ENCODE data around the gene CGN. TPM values are rescaled to one million over a fixed set of nuclear protein-coding genes. Genes with fewer than 3 reads are reported as not detected.

CGN gene
- total RNA-seq, 3 donors from 2014 or later = 0.68 to 1.0 (median 0.94) TPM

DNA sequence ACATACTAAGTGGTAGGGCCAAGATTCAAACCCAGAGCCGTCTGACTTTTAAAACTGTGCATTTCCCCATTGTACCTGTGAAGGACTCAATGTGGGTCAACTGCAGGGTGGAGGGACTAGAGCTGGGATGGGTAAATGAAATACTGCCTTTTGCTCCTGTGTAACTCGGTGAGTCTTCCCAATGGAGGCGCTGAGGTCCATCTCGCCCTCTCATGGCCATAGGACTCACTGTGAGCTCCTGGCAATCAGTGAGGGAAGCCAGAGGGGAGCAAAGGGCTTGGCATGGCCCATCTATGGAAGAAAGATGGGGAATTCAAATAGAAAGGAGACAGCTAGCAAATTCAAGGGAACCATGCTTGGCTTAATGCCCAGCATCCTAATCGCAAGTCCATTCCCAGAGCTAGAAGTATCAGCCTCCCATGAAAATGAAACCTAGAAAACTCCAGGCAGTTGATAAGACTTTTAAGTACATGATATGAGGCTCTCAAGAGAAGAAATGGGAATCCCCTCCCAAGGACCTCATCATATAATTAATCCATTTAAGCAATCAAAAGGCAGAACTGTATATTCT, 25.4 kb upstream of the CGN start:
- Mint-ChIP-seq H3K4me3 (no peak overlapping the region), H3K9me3 (no peaks in the 10 kb centered on the region), H3K4me1 (ENCODE audit: low read depth) (no peaks in the 10 kb centered on the region), H3K36me3 (ENCODE audit: insufficient read depth) (no peaks in the 10 kb centered on the region), H3K27me3 (ENCODE audit: low read depth) (no peaks in the 10 kb centered on the region)
- ATAC-seq (no peak), DNase-seq (no peak)

DNA sequence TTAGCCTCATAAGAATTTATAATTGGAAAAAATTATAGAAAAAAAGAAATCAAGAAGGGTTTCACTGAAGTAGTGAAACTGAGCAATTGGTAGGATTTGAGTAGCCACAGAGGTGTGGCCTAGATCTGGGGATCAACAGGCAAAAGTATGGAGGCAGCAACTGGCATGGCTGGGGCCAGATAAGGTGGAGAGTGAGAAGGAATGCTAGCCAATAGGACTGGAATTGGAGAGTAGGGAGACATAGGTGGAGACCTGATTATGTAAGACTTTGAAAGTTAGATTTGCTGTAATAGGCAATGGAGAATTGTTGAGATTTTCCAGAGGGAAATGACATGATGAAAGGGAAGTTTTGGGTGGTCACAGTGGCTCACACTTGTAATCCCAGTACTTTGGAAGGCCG, 24.6 kb upstream of the CGN start:
- DNase-seq (no peak), ATAC-seq (no peak)
- H3K36me3 Mint-ChIP-seq (ENCODE audit: insufficient read depth) = no peaks in the 10 kb centered on the region
- H3K9me3 Mint-ChIP-seq = no peaks in the 10 kb centered on the region
- H3K4me3 Mint-ChIP-seq = no peak overlapping the region
- H3K27me3 Mint-ChIP-seq (ENCODE audit: low read depth) = no peaks in the 10 kb centered on the region
- H3K4me1 Mint-ChIP-seq (ENCODE audit: low read depth) = no peaks in the 10 kb centered on the region

DNA sequence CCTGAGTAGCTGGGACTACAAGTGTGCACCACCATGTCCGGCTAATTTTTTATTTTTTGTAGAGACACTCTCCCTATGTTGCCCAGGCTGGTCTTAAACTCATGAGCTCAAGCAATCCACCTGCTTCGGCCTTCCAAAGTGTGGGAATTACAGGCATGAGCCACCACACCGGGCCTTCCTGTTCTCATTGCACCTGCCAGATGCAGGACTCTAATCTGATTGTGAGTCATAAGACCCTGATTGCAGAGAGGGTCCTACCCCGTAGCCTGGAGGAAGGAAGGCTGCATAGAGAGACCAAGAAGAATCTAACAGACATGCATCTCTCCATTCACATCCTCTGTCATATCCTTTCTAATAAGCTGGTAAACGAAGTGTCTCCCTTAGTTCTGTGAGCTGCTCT, 19.5 kb upstream of the CGN start:
- ATAC-seq (no peak), DNase-seq (no peak)
- Mint-ChIP-seq H3K27me3 (ENCODE audit: low read depth) (no peaks in the 10 kb centered on the region), H3K36me3 (ENCODE audit: insufficient read depth) (no peaks in the 10 kb centered on the region), H3K4me3 (no peak overlapping the region), H3K9me3 (no peaks in the 10 kb centered on the region), H3K4me1 (ENCODE audit: low read depth) (peaks cover 8% of the 10 kb centered on the region)

DNA sequence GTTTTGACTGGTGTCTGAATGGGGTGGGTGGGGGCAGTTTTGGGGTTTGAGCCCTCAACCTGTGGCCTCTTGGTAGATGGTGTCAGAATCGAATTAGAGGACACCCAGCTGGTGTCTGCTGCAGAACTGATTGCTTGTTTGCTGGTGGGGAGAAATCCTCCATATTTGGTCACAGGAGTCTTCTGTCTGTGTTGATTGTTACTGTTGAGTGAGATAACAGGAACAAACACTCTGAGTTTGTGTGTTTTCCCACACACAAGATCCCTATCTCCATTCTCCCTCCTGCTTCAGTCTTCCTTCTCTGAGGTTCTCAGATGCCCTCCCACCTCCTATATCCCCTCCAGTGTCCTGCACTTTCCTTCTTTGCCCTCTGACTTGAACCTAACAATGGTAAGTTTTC, 19.1 kb upstream of the CGN start:
- Mint-ChIP-seq H3K9me3 (no peaks in the 10 kb centered on the region), H3K36me3 (ENCODE audit: insufficient read depth) (no peaks in the 10 kb centered on the region), H3K27me3 (ENCODE audit: low read depth) (no peaks in the 10 kb centered on the region), H3K4me1 (ENCODE audit: low read depth) (peaks cover 8% of the 10 kb centered on the region), H3K4me3 (no peak overlapping the region)
- DNase-seq (no peak), ATAC-seq (no peak)

DNA sequence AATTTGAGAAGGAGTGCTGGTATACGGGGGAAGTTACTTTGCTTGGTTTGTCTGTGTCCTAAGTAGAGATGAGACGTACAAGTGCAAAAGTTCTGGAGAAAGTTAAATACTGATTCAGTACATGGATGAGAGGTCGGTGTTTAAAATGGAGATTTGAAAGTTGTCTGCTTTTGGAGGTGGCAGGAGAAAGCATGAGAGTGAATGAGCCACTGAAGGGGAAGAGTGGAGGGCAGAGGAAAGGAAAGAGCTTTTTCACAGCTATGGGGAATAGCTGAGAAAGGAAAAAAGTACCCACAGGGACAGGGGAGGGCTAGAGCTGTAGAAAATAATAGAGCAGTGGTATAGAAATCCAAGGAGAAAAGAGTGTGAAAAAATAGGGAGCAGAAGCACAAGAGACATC, 18.1 kb upstream of the CGN start:
- Mint-ChIP-seq H3K27me3 (ENCODE audit: low read depth) (no peaks in the 10 kb centered on the region), H3K9me3 (no peaks in the 10 kb centered on the region), H3K36me3 (ENCODE audit: insufficient read depth) (no peaks in the 10 kb centered on the region), H3K4me1 (ENCODE audit: low read depth) (peaks cover 8% of the 10 kb centered on the region), H3K4me3 (no peak overlapping the region)
- no peak for DNase-seq
- no peak for ATAC-seq

DNA sequence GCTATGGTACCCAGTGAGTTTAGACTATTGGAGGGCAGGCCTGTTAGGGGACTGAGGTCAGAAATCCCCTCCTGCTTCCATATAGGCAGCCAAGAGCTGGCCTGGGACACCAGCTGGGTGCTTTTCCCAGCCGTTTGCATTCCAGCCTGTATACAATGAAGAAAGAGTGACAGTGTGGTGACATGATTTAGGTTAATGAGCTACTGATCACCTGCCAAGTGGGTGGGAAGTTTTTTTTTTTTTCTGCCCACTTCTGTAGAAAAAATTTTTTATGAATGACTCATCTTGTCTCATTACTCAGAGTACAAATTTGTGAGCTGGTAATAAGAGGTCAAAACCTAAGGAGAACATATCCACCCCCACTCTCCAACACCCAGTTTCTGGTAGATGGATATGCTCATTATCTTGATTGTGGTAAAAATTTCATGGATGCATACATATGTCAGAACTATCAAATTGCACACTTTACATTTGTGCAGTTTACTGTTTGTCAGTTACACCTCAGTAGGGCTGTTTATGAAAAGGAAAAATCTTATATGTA, 16.4 kb upstream of the CGN start:
- Mint-ChIP-seq H3K27me3 (ENCODE audit: low read depth) (no peaks in the 10 kb centered on the region), H3K9me3 (no peaks in the 10 kb centered on the region), H3K4me1 (ENCODE audit: low read depth) (peaks cover 8% of the 10 kb centered on the region), H3K4me3 (no peak overlapping the region), H3K36me3 (ENCODE audit: insufficient read depth) (no peaks in the 10 kb centered on the region)
- DNase-seq (no peak), ATAC-seq (peak; percentile 85 to 88)

DNA sequence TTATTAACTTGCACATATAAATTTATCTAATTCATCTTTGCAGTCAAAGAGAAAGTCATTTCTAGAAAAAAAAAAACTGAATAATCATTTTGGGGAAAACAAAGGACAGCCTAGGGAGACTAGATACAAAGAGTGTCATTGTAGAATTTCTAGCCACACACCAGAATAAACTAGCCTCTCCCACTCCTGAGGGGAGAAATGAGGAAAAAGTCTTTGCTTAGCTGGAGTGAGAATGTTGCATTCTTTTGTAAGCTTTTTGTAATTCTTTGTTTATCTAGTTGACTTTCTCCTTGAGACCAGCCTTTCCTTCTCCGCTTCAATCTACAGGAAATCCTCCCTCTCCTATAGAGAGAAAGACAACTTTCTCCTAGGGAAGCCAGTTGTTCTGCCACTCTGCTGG, 15.9 kb upstream of the CGN start:
- peaks cover 8% of the 10 kb centered on the region for H3K4me1 Mint-ChIP-seq (ENCODE audit: low read depth)
- DNase-seq (no peak), ATAC-seq (no peak)
- H3K27me3 Mint-ChIP-seq (ENCODE audit: low read depth) = no peaks in the 10 kb centered on the region
- H3K4me3 Mint-ChIP-seq = no peak overlapping the region
- H3K36me3 Mint-ChIP-seq (ENCODE audit: insufficient read depth) = no peaks in the 10 kb centered on the region
- H3K9me3 Mint-ChIP-seq = no peaks in the 10 kb centered on the region

DNA sequence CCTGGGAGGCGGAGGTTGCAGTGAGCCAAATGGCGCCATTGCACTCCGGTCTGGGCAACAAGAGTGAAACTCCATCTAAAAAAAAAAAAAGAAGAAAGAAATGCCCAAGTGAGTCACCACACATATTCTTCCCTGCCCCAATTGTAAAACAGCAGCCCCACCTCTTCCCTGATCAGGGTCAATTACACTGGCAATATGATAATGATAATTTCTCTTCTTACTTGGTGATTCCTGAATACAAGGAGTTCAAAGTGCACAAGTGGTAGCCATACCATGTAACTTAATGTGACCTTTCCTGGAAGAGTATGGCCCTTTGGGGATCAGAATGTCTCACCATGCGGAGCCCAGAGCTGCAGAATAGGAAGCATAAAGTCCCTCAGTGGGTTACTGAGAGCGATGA, 11.8 kb upstream of the CGN start:
- no peak overlapping the region for H3K4me3 Mint-ChIP-seq
- no peaks in the 10 kb centered on the region for H3K27me3 Mint-ChIP-seq (ENCODE audit: low read depth)
- no peaks in the 10 kb centered on the region for H3K9me3 Mint-ChIP-seq
- no peaks in the 10 kb centered on the region for H3K36me3 Mint-ChIP-seq (ENCODE audit: insufficient read depth)
- H3K4me1 Mint-ChIP-seq (ENCODE audit: low read depth) = peaks cover 8% of the 10 kb centered on the region
- DNase-seq (no peak), ATAC-seq (no peak)

DNA sequence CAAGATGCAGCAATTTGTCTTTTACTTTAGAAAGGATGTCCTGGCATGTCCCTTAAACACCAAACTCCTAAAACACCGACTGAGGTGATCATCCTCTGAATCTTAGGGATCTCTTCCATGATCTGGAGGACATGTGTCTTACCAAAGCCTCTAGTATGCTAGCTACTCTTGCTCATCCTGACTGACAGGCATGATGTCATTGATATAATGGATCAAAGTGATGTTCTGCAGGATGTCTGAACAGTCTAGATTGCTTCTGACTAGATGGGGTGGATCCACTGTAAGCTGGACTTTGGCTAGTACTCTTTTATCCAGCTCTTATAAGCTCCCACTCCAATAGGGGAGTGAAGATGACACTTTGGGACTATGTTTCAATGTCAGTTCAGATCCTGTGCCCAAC, 11.3 kb upstream of the CGN start:
- Mint-ChIP-seq H3K36me3 (ENCODE audit: insufficient read depth) (no peaks in the 10 kb centered on the region), H3K9me3 (no peaks in the 10 kb centered on the region)

DNA sequence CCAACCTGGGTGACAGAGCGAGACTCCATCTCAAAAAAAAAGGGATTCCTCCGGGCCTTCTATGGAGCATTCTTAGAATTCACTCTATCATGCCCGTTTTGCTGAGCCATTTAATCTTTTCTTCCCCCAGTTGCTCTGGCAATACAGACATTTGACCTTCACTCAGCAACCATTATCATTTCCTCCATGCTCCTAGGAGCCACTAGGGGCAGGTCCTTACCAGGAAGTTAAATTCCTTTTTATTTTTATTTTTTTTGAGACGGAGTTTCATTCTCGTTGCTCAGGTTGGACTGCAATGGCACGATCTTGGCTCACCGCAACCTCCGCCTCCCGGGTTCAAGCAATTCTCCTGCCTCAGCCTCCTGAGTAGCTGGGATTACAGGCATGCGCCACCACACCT, 9.7 kb upstream of the CGN start:
- Mint-ChIP-seq H3K4me1 (ENCODE audit: low read depth) (no peaks in the 10 kb centered on the region), H3K27me3 (ENCODE audit: low read depth) (no peaks in the 10 kb centered on the region), H3K36me3 (ENCODE audit: insufficient read depth) (no peaks in the 10 kb centered on the region), H3K9me3 (no peaks in the 10 kb centered on the region), H3K4me3 (no peak overlapping the region)
- DNase-seq (no peak), ATAC-seq (no peak)

More for the DNA sequence above, 11.3 kb upstream of the CGN start:
- ATAC-seq (no peak), DNase-seq (no peak)
- Mint-ChIP-seq H3K4me3 (no peak overlapping the region), H3K4me1 (ENCODE audit: low read depth) (peaks cover 5% of the 10 kb centered on the region), H3K27me3 (ENCODE audit: low read depth) (no peaks in the 10 kb centered on the region)

DNA sequence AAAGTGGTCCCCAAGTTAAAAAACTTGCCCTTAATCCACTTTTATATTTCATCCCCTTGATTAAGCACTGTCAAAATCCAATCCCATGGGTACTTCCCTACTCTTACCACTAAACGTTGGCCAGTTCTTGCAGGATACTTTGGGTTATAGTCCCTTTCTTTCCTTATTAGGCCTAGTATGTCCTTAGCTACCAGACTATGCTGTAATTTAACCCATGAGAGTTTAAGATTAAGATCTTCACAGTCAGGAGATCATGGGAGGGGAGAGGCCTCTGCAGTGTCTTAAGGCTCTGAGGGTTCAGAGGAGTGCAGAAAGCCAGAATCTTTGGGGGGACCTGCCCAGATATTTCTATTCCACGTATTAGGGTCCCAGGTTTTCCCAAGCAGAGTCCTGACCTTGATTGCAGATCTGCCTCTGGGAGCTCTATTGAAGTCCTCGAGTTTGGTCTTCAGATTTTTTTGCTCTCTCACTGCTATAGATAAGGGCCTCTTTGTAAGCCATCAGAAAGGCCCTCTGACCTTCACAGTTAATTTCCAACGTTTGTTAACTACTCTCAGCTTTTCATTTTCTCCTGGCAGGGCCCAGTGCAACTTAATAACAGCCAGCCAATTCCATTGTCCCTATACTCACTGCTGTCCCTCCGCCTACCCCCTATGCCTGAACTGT, 9.0 kb upstream of the CGN start:
- DNase-seq (no peak), ATAC-seq (no peak)
- Mint-ChIP-seq H3K9me3 (no peaks in the 10 kb centered on the region), H3K4me1 (ENCODE audit: low read depth) (no peaks in the 10 kb centered on the region), H3K27me3 (ENCODE audit: low read depth) (no peaks in the 10 kb centered on the region), H3K4me3 (no peak overlapping the region), H3K36me3 (ENCODE audit: insufficient read depth) (no peaks in the 10 kb centered on the region)

DNA sequence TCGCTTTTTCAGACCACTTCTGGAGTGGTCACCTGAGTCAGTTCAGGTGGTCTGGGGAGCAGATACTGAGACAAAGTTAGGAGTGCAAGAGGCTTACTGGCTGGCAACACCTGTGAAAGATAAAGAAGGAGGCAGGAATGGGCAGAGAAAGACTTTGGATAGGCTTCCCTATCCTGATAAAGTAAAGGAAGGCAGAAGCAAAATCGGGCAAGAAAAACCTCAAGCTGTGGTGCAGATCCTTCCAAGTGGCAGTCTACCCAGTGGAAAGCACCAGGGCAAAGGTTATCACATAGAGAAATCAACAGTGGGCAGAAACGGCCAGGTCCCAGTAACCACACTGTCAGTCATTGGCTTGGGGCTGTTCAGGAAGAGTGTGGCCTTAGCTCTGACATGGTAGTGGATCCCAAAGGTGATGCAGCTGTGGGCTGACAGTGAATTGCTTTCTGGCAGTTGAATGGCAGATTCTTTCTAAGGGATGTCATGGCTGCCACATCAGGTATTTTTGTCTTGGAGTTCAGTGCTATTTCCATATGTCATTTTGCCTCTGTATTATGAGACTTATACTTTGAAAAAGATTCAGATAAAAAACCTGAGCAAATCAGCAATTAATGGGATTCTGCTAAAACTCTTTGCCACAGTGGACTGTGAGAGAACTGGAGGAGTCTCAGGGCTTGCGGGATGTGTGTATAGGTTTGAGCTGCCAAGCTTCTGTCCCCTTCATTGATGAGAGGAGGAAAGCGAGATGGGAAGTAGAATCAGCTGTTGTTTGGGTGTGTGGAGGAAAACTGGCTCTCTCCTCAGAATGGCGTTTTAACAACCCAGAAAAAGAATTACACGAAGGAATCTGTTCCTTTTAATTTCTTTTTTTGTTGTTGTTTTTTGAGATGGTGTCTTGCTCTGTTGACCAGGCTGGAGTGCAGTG, 8.1 kb upstream of the CGN start:
- DNase-seq (no peak), ATAC-seq (no peak)
- no peak overlapping the region for H3K4me3 Mint-ChIP-seq
- H3K4me1 Mint-ChIP-seq (ENCODE audit: low read depth) = no peaks in the 10 kb centered on the region
- no peaks in the 10 kb centered on the region for H3K27me3 Mint-ChIP-seq (ENCODE audit: low read depth)
- H3K9me3 Mint-ChIP-seq = no peaks in the 10 kb centered on the region
- no peaks in the 10 kb centered on the region for H3K36me3 Mint-ChIP-seq (ENCODE audit: insufficient read depth)

DNA sequence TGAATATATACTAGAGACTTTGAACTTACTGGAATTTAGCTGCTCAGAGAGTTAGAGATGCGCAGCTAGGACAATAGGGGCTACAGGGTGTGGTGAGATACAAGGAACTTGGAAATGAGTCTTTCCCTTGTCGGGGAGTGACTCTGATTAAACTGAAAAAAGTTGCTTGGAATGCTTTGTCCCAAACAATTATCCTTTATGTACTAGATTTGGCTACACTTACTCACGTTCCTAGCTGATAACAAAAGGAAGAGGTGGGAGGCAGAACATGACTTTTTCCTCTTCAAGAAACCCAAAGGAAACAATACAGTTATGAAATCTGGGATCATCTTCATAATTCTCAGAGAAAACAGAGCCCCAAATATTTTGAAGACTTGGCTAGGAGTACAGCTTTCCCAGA, 6.9 kb upstream of the CGN start:
- Mint-ChIP-seq H3K27me3 (ENCODE audit: low read depth) (no peaks in the 10 kb centered on the region), H3K36me3 (ENCODE audit: insufficient read depth) (no peaks in the 10 kb centered on the region), H3K4me3 (no peak overlapping the region), H3K4me1 (ENCODE audit: low read depth) (no peaks in the 10 kb centered on the region), H3K9me3 (no peaks in the 10 kb centered on the region)
- DNase-seq (no peak), ATAC-seq (no peak)

DNA sequence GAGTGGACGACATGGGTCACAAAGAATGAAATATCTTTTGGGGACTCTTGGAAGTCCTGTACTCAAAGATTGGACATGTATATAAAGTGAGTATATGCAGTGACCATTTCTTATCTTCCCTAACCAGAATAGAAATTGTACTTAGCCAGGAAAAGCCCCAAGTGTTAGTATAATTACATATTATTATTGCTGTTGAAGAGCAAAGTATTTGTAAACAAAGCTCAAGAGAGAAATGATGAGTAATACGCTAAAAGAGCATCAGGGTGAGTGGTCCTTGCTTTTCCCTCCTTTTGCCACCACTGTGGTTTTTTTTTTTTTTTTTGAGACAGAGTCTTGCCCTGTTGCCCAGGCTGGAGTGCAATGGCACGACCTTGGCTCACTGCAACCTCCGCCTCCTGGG, 6.4 kb upstream of the CGN start:
- H3K27me3 Mint-ChIP-seq (ENCODE audit: low read depth) = no peaks in the 10 kb centered on the region
- no peak overlapping the region for H3K4me3 Mint-ChIP-seq

DNA sequence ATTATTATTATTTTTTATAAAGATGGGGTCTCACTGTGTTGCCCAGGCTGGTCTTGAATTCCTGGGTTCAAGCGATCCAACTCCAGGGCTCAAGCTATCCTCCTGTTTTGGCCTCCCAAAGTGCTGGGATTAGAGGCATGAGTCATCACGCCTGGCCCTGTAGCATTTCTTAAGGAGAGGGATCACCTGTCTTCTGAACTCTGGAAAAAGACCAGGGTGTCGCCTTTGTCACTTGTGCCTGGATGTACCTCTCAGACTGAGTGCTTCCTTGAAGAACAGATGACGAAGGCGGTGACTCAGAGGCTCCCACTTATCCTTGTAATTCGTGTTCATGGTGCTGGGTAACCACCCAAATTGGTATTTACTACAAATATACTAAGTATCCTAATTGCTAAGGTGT, 2.4 kb upstream of the CGN start:
- peaks cover 1% of the 10 kb centered on the region for H3K27me3 Mint-ChIP-seq (ENCODE audit: low read depth)
- no peaks in the 10 kb centered on the region for H3K36me3 Mint-ChIP-seq (ENCODE audit: insufficient read depth)
- ATAC-seq (no peak), DNase-seq (no peak)
- H3K9me3 Mint-ChIP-seq = no peaks in the 10 kb centered on the region
- no peak overlapping the region for H3K4me3 Mint-ChIP-seq
- peaks cover 27% of the 10 kb centered on the region for H3K4me1 Mint-ChIP-seq (ENCODE audit: low read depth)

More for the DNA sequence above, 6.4 kb upstream of the CGN start:
- Mint-ChIP-seq H3K4me1 (ENCODE audit: low read depth) (no peaks in the 10 kb centered on the region), H3K9me3 (no peaks in the 10 kb centered on the region), H3K36me3 (ENCODE audit: insufficient read depth) (no peaks in the 10 kb centered on the region)
- DNase-seq = no peak
- ATAC-seq = no peak
